Stimulated activated CD4-positive, alpha-beta T cell treated with anti-CD3 and anti-CD28 coated beads, Interleukin-12 subunit alpha, Interleukin-12 subunit beta, amount 100 ng/mL, for 24 hours (primary cell): Measurements from ENCODE around the gene ZNF750.
"Not testable (repeated sequence)": the region's sequence is repeated elsewhere in the genome, so short reads cannot be mapped to it uniquely, and the experiment has no call there.

ENCODE experiments used
- DNase-seq, 2 experiments: peaks; one replicate each; pipeline ENCODE4 v3.0.0-alpha.2; 2020; ENCODE audit warnings: low read depth in 2 of 2

The ZNF750 gene

DNA sequence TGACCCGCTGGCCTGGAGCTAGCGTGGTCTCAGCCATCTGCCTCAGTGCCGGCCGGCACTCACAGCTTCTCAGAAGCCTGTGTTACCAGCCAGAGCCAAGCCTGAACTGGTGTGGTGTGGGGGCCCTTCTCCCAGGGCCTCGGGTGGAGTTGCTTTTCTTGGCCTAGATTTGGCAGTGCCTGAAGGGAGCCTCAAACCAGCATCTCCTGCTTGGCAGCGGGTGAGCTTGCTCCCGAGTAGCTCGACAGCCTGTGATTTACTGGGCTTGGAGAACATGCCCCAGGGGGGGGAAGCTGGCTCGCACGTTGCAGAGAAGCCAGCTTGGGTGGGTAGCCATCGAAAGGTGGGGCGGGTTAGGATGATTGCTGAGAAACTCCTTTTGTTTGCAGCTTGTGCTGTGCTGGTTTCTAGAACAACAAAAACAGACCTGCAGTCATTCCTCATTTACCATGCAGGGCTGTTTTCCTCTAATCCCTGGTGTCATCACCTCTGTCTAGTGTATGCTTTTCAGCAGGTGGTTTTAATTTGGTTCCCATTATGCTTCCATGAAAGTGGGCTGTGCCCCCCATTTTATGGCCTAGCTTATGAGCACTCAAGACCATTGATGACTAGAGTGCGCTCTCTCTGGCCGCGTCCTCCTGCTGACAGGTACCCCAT is 45.7 kb downstream of the ZNF750 start:
- DNase-seq, result no peak

DNA sequence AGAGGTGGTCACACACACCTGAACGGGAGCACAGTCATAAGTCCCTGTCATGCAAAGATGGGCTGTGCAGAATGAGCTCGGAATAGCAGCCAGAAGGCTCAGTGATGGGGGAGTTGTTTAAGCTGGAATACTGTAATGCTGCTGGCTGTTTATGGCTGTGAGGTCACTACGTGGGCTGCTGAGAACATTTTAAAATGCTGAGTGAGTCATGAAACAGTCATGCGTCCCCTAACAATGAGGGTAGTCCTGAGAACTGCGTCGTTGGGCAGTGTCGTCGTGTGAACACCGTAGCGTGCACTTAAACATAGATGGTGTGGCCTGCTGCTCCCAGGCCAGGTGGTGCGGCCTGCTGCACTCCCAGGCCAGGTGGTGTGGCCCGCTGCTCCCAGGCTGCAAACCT is 48.3 kb downstream of the ZNF750 start:
- no peak for DNase-seq

DNA sequence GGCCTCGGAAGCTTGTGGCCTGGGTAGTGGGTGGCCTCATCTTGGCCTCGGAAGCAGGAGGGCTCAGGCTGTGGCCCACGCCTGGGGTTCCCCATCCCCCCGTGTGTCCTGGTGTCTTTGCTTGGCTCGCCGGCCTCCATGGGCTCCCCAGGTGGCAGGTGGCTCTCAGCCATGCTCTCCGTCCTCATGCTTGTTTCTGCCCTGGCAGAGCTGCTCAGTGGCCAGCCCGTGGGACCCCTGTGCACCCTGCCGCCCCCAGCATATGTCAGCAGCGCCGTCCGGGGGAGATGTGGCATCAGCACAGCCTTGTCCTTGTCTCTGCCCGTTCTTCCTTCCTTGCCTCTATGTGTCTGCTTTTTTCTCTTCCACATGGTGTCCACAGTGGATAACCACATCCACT is 49.4 kb downstream of the ZNF750 start:
- no peak for DNase-seq

DNA sequence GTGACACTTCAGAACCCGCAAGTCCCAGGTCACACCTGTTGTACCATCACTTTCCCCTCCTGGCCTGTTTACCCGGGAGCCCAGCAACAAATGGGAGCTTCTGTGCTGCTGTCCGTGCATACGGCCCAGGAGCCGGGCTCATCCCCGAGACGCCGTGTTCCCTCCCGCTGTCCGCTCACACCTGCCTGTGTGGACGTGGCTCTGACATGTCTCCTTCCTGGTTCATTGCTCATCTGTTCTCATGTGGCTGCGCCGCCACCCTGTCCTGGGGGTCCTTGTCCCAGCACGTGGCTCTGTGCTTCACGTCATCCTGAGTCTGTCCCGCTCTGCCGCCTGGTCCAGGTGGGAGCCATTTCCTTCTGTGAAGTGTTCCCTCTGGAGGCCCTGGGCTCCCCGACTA is 50.0 kb downstream of the ZNF750 start:
- no peak for DNase-seq

DNA sequence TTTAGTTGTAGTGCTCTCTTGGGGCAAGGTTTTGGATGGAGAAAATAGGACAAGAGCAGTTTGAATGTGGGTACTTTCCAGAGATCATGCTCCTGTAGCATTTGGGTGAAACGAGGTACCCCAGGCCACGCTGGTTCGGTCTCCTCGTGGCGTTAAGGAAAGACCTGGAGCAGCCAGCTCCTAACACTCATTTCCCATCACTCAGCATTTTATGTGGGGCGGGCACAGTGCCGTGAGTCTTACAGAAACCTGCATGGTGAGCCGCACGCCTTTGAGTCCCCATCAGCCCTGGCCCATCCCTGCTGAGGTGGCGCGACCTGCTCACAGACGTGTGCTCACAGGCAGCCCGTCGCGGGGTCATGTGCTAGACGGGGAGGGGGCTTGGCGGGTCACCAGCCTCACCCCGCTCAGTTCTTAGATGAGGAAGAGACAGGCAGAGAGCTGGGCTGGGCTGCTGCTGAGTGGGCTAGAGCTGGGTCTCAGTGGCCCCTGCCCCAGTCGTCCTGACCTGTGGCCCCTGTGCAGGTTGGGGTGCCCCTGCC is 50.7 kb downstream of the ZNF750 start:
- no peak for DNase-seq

DNA sequence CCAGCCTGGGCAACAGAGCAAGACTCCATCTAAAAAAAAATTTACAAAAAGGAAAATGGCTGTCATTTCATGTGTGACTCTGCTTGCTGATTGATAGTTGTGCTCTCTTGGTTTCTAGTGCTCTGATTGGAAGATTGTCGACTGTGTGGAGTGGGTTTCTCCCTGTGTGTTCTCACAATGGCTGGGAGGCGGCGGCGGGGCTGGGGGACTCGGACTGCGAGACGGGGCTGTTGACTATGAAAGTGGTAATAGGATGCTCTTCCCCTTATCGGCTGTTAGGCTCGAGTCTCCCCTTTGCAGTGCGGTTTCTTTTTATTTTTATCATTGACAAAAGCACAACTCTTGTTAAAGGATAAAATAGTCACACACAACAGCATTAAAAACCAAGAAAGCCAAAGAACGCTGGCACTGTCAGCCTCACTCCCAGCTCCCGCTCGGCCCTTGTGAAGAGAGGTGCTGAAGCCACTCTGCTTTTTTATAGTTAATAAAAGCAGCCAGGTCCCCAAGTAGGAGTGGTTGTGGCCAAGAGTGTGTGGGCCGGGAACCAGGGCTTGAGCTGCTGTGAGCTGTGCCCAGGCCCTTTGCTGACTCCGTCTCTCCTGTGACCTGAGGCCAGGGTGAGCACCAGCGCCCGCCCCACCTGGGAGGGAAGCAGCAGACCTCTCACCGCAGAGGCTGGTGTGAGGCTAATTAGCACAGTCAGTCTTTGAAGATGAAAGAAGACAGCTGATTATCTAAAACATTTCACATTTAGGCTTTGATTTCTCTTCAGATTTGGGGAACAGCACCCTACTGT is 51.4 kb downstream of the ZNF750 start:
- no peak for DNase-seq

DNA sequence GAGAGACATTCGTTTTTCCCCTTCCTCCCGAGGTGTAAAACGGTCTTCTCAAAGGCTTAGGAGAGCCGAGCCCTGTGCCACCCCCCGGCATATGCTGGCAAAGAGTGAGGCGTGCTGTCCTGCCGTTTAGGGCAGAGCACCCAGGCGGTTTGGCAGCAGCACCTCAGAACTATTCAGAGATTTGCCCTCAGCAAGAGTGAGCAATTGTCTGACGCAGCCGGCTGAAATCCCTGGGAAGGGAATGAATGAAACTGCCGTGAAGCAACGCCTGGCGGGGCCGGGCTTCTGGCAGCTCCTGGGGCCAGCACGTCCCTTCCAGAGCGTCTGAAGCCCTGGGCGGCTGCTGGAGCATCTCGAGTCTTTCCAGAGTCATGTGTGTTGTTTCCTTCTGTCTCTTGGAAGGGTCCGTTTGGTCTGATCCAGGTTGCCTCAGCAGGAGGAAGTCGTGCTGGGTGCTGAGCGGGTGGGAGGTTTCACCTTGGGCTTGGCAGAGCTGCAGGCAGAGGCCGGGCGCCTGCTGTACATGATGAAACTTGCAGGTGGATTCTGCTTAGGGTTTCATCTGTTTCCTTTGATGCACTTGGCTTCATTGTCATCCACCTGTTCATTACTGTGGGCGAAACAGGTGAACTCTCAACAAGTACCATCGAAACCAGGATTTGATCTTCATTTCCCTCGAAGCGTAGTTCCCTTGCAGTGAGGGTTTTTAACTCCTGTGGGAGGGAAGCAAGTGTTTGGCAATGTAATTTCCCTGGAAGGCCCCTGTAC is 52.6 kb downstream of the ZNF750 start:
- no peak for DNase-seq

DNA sequence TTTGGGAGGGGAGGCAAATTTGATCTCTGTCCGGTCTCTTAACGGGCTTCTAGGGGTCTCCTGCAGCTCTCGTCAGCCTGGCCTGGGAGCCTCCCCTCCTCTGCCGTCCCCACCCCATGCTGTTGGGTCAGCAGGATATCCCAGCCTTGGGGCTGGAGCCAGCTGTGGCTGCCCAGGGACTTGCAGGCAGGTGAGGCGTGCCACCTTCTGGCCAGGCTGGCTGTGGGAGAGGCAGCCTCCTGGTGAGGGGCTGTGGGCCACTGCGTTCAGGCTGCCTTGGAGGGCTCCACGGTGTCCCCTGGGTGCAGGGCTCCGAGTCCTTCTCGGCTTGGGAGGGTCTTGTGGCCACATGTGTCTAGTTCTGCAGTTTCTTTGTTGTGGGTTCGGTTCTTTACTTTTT is 53.4 kb downstream of the ZNF750 start:
- no peak for DNase-seq

DNA sequence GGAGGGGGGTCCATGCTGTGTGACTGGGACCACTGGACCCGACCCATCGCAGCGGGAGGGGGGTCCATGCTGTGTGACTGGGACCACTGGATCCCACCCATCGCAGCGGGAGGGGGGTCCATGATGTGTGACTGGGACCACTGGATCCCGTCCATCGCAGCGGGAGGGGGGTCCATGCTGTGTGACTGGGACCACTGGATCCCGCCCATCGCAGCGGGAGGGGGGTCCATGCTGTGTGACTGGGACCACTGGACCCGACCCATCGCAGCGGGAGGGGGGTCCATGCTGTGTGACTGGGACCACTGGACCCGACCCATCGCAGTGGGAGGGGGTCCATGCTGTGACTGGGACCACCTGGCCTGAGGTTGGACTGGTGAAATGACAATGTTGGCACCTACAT is 54.2 kb downstream of the ZNF750 start:
- DNase-seq, result not testable (repeated sequence)

DNA sequence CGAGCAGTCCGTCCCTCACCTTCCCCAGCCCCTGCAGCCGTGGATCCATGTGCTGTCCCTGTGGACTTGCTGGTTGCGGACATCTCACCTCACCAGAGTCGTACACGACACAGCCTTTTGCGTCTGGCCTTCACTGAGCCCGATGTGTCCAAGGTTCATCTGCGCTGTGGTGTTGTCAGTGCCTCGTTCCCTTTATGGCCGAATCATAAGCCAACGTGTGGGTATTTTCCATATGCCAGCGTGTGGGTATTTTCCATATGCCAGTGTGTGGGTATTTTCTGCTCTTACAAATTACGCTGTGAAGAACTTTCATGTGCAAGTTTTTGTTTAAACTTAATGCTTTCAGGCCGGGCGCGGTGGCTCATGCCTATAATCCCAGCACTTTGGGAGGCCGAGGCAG is 56.3 kb downstream of the ZNF750 start:
- no peak for DNase-seq

DNA sequence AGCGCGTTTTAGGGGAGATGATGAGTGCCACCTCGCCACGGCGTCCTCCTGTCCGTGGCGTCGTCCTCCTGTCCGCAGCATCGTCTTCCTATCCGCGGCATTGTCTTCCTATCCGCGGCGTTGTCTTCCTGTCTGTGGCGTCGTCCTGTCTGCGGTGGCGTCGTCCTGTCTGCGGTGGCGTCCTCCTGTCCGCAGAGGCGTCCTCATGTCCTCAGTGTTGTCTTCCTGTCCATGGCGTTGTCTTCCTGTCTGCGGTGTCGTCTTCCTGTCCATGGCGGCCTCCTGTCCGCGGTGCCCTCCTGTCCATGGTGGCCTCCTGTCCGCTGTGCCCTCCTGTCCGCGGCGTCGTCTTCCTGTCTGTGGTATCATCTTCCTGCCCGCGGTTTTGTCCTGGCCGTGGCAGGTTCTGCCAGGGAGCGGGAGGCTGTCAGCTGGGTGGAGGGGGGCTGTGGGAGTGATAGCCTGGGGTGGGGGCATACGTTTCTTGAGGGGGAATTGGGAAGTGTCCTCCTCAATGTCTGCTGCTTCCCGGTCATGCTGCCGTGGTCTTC is 57.1 kb downstream of the ZNF750 start:
- no peak for DNase-seq

DNA sequence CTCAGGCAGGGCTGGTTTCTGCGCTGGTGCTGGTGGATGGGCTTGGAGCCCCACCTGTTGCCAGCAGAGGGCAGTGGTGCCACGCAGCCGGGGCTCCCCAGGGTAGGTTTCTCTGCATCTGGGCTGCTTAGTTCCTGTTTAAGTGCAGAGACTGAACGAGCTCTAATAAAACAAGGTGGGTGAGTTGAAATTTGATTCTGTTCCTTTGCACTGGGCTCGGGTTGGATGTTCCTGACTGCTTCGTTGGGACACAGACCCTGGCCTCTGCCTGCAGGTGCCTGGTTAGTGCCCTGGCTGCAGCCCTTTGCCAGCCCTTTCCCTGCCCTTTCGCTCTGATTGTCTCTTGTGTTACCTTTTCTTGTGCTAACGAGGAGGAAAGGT is 57.9 kb downstream of the ZNF750 start:
- peak; percentile 62 to 74 for DNase-seq

DNA sequence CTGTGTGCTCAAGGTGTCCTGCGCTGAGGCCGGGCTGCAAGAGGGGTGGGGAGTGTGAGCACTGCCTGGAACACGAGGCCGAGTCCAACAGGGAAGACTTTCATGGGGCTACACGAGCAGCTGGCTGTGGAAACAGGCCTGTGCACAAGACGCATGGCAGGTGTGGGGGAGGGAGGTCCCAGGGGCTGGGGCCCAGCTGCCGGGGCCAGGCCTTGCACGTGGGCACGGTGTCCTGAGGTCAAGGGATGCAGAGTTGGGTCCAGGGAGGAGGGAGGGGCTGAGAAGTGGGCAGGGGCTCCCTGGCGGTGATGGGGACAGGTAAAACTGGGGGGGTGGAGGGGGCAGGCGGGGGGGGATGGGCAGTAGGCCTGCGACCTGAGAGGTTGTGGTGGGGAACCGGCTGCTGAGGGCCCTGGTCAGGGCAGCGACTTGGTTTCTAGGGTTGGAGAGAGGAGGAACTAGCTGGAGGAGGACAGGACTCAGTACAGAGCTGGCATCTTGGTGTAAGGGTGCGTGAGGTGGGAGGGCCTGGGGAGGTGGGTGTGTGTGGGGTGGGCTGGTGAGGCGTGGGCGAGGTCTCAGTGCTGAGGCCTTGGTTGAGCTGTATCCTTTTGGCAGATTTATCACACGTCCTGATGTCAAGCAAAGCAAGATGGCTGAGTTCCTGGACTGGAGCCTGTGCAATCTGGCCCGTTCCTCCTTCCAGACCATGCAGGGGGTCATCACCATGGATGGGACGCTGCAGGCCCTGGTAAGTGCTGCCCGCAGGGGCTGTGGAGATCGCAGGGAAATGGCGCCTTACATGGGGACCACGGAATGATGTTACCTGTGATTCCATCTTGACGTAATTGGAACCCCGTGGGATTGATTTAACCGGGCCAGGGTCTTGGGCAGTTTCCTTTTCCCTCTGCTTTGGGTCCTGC is 58.6 kb downstream of the ZNF750 start:
- no peak for DNase-seq

DNA sequence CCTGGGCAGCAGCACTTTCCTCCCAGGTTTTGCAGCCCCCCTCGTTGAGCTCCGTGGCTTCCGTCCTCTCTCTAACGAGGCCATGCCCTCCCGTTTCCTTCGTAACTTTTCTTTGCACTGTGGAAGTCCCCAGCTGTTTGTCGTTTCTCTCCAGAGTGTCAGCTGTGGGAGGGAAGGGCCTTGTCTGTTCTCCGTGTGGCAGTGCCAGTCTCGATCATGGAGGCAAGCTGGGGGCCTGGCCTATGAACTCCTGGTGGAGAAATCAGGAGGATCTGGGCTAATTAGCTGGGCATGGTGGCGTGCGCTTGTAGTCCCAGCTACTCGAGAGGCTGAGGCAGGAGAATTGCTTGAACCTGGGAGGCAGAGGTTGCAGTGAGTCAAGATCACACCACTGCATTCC is 59.6 kb downstream of the ZNF750 start:
- DNase-seq, result no peak

DNA sequence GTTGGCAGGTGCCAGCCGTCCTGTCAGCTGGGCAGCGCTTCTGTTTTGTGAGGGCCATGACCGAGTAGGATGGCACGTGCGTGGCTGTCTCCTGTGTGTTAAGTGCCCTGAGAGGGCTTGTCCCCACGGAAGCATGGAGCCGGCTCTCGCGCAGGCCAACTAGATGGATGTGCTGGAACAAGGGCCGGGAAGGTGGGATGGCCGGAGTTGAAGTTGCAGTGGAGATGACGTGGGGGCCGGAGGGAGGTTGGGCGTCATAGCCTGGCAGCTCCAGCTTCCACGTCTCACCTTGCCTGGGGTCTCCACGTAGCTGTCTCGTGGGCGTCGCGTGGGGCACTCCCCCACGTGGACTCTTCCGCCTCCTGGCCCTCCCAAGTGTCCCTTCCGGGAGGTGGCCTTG is 60.3 kb downstream of the ZNF750 start:
- DNase-seq, result no peak
